HL-60/S4 treated with phorbol 12-myristate 13-acetate at 8.2 ng/mL for 4 days and 3 days (cell line): ENCODE measurements around the gene MACROD2.

Experiments used
- in situ Hi-C: fragments of 300-500 bp; cut with MboI; formaldehyde crosslinking; loops from 2 replicates; pipeline ENCODE4 v1.15.0; 2022; ENCODE audit warnings: low sequenced_read_pairs

The MACROD2 gene

GRCh38 chr20:14505476-14505875, 510.2 kb downstream of the MACROD2 start:
- in situ Hi-C loops = no loop called here

DNA sequence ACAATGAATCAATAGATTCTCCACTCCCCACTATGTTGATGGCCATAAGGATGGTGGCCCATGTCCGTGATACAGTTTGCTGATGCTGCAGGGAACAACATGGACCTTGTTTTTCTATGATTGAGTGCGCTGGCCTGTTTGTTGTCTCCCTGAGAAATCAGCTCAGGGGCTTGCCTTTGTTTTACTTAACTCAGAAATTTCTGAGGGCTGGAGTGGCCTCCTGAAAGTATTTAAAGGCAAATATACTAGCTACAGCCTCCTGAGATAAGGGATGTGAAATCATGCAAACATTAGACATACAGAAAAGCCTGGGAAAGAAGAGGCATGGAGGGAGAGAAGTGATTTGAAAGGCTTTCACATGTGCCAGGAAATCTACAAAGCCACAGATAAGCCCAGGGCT, 512.4 kb downstream of the MACROD2 start:
- in situ Hi-C loops = no loop called here

DNA sequence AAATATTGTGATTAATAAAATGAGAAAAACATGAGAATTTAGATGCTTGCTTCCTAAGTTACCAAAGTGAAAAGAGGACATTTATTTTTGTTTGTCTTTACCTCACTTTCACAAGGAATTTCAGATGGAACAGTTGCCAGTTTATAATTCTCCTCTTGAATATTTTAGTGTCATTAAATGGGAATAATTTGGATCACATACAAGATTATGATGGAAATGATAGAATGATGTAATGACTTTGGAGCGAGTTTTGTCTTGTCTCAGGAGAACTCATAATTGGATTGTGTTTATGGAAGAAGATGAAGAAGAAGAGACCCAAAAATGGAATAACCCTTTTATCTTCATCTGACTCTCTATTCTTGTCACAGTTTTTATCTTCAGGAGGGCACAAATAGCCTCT, 515.0 kb downstream of the MACROD2 start:
- in situ Hi-C loops = no loop called here

- in situ Hi-C loops = no loop called here
Observed at GRCh38 chr20:14512839-14513238, 517.5 kb downstream of the MACROD2 start.

- in situ Hi-C loops = no loop called here
Observed at GRCh38 chr20:14518648-14519047, 523.3 kb downstream of the MACROD2 start.

GRCh38 chr20:14521016-14521415, 525.7 kb downstream of the MACROD2 start:
- in situ Hi-C loops = no loop called here

GRCh38 chr20:14521436-14521835, 526.1 kb downstream of the MACROD2 start:
- in situ Hi-C loops = no loop called here

DNA sequence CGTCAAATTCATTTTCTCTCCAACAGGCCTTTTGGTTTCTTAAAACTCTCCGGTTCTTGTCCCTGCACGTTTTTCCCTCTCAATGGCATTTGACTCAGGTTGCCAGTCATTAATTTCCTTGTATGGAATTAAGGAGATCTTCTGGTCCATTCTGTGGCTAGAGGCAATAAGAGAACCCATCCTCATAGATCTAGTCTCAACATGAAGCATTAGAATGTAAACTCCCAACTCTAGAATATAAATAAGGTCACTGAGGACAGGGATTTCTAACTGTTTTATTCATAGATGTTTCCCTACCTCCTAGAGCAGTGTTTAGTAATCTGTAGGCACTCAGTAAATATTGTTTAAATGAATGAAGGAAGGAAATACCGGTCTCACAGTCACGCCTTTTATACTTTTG, 527.3 kb downstream of the MACROD2 start:
- in situ Hi-C loops = no loop called here

DNA sequence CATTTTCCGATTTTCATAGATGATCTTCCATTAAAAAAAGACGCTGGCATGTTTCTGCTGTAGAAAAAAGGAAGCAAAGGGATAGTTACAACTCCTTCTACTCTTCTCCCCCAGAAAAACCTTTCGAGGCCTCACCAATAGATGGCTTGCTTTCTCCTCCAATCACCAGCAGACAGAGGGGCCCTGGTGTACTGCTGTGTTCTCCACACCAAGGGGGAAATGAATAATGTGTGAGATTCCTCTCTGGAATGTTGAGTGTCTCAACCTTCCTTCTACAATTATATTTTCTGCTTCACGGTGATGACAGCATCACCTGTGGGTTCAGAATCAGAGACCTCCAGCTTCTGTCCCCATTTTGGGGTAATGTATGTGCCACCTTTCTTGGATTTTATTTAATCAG, 527.8 kb downstream of the MACROD2 start:
- in situ Hi-C loops = no loop called here

- in situ Hi-C loops = no loop called here
Observed at GRCh38 chr20:14525426-14525825, 530.1 kb downstream of the MACROD2 start.

DNA sequence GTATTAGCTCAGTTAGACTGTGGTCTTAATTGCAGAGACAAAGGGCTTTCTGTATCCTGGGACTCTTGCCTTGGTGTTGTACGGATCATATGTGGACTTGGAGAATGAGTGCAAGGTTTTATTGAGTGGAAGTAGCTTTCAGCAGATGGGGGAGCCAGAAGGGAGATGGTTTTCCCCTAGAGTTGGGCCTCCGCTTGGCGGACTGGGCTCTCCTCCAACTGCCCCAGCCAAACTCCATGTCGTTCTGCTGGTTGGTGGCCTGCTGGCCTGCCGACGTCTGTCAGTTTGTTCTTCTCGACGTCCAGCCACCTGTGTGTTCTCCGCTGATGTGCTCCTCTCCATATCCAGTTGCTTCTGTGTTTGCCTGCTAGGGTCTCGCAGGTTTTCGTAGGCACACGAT, 531.6 kb downstream of the MACROD2 start:
- in situ Hi-C loops = no loop called here

DNA sequence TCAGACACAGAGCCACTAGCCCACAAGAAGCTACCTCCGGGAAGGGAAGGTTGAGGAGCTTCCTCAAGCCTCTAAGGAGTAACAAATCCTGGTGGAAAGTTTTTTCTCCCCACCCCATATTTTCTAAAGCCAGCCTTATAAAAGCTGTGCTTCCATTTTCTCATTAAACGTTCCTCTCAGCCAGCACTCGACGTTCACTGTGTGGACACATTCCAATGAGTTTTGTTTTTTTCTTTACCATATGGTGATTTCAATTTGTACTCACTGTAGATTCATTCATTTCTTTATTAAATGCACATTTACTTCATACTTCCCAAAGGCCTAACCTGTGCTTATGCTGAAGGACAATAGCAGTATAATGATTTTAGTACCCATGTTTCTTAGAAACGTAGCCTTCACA, 536.5 kb downstream of the MACROD2 start:
- in situ Hi-C loops = no loop called here

DNA sequence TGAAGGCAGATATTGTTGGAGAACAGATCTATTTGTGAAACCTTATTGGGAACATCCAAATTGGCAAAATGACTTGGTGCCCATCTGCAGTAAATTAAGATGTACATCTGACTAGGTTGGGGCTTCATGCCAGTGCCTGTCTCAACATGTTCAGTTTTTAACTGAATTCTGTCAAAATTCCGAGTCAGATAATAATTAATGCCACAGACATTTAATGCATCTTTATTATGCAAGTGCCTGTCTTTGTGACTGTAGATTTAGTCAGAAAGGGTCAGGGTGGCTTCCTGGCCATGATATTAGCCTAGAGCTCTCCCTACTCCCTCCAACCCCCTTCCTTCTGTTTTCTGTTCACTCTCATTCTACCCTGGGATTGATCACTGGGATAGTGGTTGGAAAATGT, 541.4 kb downstream of the MACROD2 start:
- in situ Hi-C loops = no loop called here

- in situ Hi-C loops = no loop called here
Observed at GRCh38 chr20:14538433-14538832, 543.1 kb downstream of the MACROD2 start.

GRCh38 chr20:14543040-14543439, 547.7 kb downstream of the MACROD2 start:
- in situ Hi-C loops = no loop called here

- in situ Hi-C loops = no loop called here
Observed at GRCh38 chr20:14544688-14545087, 549.4 kb downstream of the MACROD2 start.

DNA sequence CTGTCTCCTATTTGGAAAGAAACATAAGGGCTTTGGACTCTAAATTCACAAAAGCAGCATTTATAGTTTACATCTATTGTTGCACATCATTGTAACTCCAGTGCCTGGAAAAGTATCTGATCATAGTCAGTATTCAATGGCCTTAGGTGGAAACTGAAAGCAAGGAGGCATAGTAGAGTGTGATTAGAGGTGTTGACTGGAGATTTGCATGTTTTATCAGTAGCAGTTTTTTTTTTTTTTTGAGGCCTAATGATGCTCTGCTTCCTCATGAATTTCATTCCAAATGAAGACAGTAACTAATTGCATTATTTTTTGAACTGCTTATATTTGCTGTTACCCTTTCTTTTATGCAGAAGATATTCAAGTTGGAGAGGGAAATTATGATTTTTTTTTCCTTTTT, 555.3 kb downstream of the MACROD2 start:
- in situ Hi-C loops = no loop called here

GRCh38 chr20:14553774-14554534, 558.6 kb downstream of the MACROD2 start:
- in situ Hi-C loops = no loop called here

DNA sequence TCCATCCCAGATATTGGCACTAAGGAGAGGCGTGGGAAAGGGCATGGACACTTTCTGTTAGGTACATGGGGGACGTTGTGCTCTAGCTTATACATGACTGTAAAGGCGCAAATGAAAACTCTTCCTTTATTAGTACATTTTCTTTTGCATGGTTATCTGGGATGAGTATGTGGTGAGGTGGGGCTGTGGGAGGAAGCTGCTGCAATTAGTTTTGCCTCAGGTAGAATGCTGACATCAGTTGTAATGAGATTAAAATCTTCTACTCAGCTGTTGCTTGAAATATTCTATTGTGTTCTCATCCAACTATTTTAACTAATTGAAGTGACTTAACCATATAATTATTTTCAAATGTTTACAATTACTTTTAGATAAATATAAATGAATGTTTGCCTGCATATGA, 560.4 kb downstream of the MACROD2 start:
- in situ Hi-C loops = no loop called here

DNA sequence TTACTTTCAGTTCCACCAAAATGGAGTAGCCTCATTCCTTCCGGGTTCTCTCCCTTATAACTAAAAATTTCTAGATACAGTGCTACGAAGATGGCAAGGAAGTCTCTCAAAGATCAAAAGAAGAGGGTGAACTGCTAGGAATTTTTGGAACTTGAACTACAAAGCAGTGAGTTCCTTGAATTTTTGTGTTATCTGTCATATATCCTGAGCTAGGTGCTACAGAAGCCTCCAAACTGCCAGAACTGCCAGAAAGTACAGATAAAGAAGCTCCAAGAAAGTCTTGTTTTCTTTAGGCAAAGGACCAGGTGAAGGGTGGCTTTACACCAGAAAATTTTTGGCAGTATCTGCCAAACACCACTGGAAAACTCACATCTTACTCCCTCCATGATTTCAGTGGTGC, 560.9 kb downstream of the MACROD2 start:
- in situ Hi-C loops = no loop called here

- in situ Hi-C loops = no loop called here
Observed at GRCh38 chr20:14559612-14560011, 564.3 kb downstream of the MACROD2 start.

DNA sequence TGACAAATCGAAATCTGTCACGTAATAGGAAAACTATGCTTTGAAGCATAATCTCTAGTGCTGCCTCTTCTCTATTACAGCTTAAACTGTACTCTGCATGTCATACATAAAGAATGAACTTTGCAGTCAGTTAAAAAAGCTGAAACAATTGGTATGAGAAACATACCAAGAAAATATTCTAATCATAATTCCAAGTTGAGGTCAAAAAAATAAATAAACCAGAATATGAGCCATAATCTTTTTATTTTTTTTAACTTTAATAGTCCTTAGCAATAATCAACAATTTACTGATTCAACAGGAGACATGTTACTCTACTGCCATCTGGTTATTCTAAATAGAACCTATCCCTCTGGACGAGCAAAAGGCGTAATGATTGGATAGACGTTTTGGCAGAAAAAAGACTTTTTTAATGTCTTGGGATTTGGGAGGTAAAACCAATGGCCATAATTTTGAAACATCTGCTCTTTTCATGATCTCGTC, 566.5 kb downstream of the MACROD2 start:
- in situ Hi-C loops = no loop called here

DNA sequence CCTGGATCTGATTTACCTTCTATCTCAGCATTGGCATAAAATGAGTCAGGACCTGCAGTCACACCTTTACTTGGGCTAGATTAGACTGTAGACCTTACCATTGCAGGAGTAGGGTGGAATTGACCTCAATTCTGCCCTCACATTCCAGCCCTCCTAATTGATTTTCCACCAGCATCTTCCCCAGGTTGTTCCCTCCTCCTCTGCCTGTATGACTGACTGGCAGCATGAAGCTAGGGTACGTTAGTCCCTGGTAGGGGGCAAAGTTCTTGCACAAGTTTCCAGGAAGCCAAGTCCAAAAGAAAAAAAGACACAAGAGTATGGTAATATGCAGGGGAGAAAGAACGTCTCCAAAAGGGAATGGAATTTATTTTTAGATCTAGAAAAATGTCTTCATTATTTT, 567.7 kb downstream of the MACROD2 start:
- in situ Hi-C loops = no loop called here
